NCI-H446 treated with DMSO at 0.1 percent for 48 hours (cell line): ENCODE results near the gene LBX2.

Experiments
- DNase-seq: peaks from one replicate; lab custom pipeline; 2025; lab: John Stamatoyannopoulos, UW

Gene LBX2

GRCh38 chr2:74499267-74499939 is at the start of gene LBX2:
Gene LBX2 (minus strand): TSS chr2:74499603. CDS start chr2:74499537, 66 bp downstream.
- no peak for DNase-seq

- peak; percentile 22 for DNase-seq
These were observed 49.0 kb upstream of the LBX2 start for GRCh38 chr2:74548285-74548899.

GRCh38 chr2:74546004-74546403 is 46.6 kb upstream of the LBX2 start:
- no peak for DNase-seq

GRCh38 chr2:74544634-74545033 is 45.2 kb upstream of the LBX2 start:
- no peak for DNase-seq

GRCh38 chr2:74542978-74543377 is 43.6 kb upstream of the LBX2 start:
- no peak for DNase-seq

GRCh38 chr2:74540291-74540690 is 40.9 kb upstream of the LBX2 start:
- no peak for DNase-seq

- no peak for DNase-seq
These were observed 39.5 kb upstream of the LBX2 start for GRCh38 chr2:74538881-74539339.

- no peak for DNase-seq
These were observed 37.7 kb upstream of the LBX2 start for GRCh38 chr2:74537140-74537539.

- no peak for DNase-seq
These were observed 37.0 kb upstream of the LBX2 start for GRCh38 chr2:74536166-74536950.

- DNase-seq, result no peak
These were observed 36.1 kb upstream of the LBX2 start for GRCh38 chr2:74535440-74535965.

- no peak for DNase-seq
These were observed 35.0 kb upstream of the LBX2 start for GRCh38 chr2:74534411-74534810.

- DNase-seq, result no peak
These were observed 34.1 kb upstream of the LBX2 start for GRCh38 chr2:74533464-74533863.

GRCh38 chr2:74532222-74532621 is 32.8 kb upstream of the LBX2 start:
- DNase-seq, result peak; percentile 8

GRCh38 chr2:74531666-74532065 is 32.3 kb upstream of the LBX2 start:
- no peak for DNase-seq

- DNase-seq, result peak; percentile 4
These were observed 31.1 kb upstream of the LBX2 start for GRCh38 chr2:74530239-74531187.

GRCh38 chr2:74529357-74530238 is 30.2 kb upstream of the LBX2 start, which contains the start of the genes AUP1 and HTRA2:
Gene AUP1 (minus strand): TSS chr2:74529706. CDS start chr2:74529629, 77 bp downstream.
Gene HTRA2 (plus strand): TSS chr2:74529933. CDS start chr2:74530007, 74 bp downstream.
- peak; percentile 96 for DNase-seq

GRCh38 chr2:74528600-74529356 is 29.4 kb upstream of the LBX2 start:
- DNase-seq, result no peak

- no peak for DNase-seq
These were observed 28.3 kb upstream of the LBX2 start for GRCh38 chr2:74527741-74528140.

- DNase-seq, result no peak
These were observed 27.3 kb upstream of the LBX2 start for GRCh38 chr2:74526649-74527230.
